HG02938 (cell line): ENCODE measurements around the gene GRIP1.
"Not testable (repeated sequence)": the region's sequence is repeated elsewhere in the genome, so short reads cannot be mapped to it uniquely, and the experiment has no call there.

Source experiments
- ATAC-seq: cut with Tn5 transposase; IDR thresholded peaks from one replicate; pipeline ENCODE4 v1.9.1; 2021; ENCODE audit warnings: mild to moderate bottlenecking, moderate library complexity; ENCODE audit not compliant: unreplicated experiment

Gene GRIP1

DNA sequence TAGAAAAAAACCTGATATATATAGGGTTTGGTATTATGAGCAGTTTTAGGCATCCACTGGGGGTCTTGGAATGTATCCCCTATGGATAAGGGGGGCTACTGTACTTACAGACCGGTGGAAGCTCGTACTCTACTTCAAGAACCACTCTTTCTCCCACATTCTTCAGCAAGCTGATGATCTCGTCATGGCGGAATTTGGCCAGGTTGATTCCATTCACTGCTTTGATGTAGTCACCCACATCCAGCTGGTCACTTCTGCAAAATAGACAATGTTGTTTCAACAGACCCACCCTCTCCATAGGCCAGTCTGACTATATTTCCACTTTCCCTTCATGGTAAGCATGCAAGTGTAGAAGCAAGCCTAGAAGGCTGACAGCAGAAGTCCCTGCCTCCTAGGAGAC, 139.9 kb downstream of the GRIP1 start:
- ATAC-seq: no peak

DNA sequence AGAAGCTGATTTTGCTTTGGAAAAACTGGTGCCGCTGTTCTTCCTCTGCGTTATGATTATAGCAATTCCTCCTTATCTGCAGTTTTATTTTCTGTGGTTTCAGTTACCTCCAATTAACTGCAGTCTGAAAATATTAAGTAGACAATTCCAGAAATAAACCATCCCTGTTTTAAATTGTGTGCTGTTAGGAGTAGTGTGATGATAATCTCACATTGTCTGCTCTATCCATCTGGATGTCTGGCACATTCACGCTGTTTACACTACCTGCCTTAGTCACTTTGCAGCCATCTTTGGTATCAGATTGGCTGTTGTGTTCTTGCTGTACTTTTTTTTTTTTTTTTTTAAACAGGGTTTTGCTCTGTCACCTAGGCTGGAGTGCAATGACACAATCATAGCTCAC, 141.0 kb downstream of the GRIP1 start:
- no peak for ATAC-seq

DNA sequence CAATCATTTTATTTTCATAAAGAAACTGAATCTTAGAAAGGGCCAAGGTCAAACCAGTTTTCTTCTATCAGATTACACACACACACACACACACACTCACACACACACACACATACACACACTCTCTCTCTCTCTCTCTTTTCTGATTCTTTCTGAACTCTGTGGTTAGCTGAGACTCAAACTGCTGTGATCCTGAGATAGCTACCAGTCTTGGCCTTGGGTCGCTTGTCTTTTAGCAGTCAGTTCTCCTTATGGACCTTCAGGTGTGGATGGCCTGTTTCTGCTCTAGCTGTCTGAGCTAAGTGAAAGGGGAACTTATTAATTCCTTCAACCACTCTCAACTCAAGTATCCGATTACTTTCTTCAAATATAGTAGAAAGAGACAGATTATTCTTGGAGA, 145.1 kb downstream of the GRIP1 start:
- no peak for ATAC-seq

DNA sequence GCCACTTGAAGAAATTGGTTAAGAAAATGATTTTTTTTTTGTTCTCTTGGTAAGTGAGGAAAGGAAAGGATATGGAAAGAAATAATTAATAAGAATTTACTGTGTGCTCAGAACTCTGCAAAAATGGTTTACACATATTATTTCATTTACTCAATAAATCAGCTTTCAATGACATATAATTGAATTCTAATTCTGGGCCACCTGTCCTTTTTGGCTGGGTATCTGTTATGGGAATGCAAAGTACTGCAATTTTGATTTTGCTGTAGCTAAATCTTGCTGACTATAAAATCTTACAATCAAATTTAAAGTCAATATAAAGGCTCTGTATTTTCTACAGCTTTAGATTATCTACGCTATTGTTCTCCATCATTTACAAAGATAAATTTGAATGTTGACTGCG, 147.1 kb downstream of the GRIP1 start:
- no peak for ATAC-seq

DNA sequence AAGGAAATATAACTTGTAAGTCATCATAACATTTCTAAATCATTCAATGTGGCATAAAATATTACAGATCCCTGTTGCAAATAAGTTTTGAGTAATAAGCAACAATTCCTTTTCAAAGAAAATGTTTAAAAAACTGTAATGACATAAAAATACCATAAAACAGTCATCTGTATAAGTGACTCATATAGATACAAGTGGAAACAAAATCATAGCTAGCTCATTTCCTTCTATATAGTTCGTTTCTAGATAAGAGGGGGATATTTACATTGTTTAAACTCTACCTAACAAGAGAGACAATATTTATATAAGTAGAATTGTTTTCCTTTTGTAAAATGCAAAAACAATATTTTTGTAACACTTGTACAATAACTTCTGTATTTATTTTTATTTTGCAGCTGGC, 148.9 kb downstream of the GRIP1 start:
- no peak for ATAC-seq

DNA sequence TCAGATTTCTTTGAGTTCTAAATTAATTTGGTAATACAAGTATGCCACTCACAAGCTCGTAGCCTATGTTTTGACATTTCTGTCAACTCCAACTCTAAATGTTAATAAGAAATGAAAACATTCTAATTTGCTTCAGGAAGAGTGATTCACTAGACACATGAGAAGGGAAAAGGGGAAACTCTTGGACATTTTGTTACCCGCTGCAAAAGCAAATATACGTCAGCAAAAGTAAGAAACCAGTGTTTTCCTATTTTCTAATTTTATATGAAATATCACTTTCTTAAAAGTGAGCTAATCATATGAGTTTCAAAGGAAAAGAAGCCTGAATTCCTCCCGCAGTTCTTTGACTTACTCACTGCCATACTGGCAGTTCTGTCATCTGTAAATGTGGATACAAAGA, 162.3 kb downstream of the GRIP1 start:
- no peak for ATAC-seq

DNA sequence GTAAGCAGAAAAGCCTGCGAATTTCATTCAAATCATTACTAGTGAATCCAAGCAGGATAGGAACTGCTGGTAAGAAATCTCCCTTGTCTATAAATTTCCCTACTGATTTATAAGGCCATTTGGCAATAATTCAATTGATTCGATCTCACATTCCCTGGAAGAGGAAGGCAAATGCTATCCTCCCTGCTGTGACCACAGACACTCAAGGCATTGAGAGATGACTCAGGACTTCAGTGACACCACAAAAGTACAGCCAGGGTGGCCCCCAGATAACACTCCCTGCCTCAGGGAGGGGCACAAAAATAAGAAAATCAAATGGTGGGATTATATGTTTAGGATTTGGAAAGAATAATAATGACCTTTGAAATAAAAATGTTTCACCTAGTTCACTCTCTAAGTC, 162.7 kb downstream of the GRIP1 start:
- no peak for ATAC-seq

DNA sequence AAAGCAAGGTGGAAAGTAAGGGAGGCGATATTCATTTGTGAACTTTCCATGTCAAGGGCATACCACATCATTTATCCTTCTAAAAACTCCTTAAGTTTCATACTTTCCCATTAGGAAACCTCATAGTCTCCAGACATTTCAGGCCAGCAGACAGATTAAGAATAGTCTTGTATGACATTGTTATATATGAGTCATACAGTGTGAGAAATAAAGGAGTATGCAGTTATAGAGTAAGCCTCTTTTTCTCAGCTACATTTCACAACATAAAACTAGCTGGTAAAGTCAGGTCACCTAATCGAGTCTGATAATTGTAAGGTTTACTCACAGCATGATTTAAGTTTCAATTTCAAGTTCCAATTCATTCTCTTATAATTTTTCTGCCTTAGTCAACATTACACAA, 164.3 kb downstream of the GRIP1 start:
- no peak for ATAC-seq

DNA sequence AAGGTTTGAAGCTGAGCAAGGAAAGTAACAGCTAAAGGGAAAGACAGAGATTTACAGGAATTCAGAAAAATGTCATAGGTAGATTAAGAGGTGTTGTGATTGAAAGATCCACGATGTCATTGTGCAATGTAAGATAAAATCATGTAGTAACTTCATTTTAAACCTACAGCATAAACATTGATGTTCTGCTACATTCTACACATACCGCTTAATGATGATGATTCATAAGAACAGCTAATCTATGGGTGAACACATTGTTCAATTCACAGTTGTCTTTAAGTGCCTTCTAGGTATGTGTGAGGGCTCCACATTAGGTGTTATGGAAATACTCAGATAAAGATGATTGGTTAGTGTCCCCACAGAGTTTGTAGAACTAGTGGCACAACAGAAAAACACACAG, 170.9 kb downstream of the GRIP1 start:
- no peak for ATAC-seq

DNA sequence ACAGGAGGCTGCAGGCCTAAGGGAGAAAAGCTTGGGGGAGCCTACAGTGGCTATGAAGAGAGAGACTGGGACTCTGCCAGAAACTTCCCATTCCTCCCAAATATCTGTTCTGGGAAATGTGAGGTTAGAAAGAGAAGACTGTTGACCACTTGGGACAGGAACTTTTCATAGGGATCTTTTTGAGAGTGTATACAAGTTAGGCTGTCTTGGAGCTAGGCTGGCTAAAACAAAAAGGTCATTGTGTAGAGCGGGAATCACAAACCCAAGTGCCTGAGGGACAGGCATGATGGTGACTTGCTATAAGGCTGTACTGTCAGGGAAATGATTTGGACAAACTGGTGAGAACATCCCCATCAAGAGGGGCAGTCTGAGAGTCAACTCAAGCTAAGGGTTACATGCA, 175.1 kb downstream of the GRIP1 start:
- no peak for ATAC-seq

DNA sequence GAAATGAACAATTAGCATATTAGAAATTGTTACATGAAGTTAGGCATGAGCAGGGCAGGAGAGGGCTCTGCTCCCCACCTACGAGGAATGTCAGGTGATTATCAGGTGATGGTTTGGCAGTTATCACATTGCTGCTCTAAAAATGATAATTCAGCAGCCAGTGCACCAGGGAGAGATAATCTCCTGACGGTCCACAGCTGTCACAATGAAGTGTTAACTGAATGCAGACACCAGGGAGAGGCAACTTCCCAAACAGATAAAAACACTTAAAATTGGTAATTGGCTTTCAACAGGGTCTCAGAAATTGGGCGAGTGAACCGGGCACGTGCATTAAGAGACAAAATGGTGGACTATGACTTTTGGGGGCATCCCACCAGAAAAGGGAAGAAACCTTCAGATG, 176.0 kb downstream of the GRIP1 start:
- ATAC-seq: no peak

DNA sequence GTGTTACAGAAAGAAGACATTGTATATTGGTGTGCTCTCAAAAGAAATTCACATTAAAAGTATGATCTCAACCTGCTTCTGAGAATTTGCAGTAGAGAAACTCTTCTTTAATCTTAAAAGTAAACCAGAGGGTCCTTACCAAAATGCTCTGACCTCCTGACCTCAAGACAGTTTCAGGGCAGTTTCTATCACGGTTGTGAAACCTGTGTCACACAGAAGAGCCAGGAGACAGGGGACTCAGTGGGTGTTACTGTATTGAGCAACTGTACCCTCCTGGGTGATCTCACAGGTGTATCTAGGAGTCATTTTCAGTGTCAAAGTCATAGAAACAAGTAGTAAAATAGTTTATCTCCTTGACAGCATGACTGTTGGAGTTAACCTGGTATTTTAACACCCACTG, 178.0 kb downstream of the GRIP1 start:
- peak; percentile 94 for ATAC-seq

DNA sequence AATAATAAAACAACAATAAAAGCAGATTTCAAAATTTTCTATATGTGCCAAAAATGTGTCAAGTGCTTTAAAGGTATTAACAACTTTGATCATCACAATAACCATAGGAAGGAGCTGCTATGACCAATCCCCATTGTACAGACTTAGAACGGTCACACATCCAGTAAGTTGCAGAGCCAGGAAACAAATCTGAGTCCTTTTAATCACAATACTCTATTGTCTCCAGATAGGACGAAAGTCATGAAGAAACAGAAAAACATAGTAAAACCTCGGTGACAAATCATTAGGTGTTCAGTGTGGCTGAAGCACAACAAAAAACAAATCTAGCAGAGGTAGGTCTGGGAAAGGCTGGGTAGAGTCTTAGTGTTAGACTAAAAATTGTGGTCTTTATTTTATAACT, 178.8 kb downstream of the GRIP1 start:
- ATAC-seq: no peak

DNA sequence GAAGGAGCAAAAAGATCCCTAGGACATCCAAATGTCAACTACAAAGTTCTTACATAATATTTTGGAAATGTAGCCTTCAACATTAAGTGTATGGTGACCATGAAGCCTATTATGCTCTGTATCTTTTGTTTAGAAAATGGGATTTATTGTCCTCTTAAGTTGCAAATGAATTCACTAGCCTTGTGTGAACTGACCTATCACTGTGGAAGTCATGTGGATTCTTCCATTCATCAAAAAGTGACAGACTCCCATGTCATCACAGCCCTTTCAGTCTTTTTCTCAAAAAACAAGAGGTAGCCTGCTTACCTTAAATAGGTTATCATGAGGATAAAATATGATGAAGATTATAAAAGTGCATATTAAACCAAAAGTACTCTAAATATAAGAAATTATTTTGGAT, 179.9 kb downstream of the GRIP1 start:
- no peak for ATAC-seq

DNA sequence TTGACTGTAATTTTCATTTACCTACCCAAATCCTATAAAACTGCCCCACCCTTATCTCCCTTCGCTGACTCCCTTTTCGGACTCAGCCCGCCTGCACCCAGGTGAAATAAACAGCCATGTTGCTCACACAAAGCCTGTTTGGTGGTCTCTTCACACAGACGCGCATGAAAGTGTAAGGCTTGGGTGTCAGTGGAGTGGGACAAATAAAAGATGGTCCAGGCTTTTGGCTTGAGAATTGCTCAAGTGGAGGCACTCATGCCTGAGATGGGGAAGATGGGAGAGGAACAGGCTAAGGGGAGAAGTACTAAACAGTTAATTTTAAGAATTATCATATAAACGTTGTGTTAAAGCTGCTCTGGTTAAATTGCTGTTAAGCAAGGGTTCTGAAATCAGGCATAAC, 180.8 kb downstream of the GRIP1 start:
- ATAC-seq: not testable (repeated sequence)

DNA sequence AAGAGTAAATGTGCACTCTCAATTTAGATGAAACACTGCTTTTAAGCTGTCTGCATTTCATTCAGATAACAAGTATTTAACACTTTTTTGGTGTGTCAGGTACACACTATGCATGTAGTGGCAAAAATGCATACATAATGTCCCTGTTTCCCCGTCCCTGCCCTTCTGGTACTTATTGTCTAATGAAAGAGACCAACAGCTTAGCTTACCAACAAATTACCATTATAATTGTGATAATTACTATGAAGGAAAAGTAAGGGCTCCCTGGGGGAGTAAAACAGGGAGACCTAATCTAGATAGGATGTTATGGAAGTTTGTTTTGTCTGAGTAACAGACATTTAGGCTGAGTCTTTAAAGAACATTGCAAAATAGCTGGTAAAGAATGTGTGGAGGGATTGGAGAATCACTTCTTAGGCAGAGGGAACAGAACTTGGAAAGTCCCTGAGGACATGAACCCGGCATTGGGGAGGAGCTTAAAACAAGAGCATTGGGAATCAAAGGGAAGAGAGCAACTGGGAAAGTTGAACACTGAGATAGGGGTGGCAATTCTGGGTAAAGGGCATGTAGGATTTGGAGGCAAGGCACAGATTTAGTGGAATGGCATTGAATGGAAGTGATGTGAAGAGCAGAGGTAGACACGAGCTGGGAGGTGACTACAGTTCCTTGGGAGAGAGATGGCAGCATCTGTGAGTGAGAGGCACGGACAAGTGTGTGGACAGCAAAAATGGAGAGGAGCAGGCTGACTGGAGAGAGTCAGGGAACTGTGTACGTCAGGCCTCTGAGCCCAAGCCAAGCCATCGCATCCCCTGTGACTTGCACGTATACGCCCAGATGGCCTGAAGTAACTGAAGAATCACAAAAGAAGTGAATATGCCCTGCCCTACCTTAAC, 181.6 kb downstream of the GRIP1 start:
- no peak for ATAC-seq

DNA sequence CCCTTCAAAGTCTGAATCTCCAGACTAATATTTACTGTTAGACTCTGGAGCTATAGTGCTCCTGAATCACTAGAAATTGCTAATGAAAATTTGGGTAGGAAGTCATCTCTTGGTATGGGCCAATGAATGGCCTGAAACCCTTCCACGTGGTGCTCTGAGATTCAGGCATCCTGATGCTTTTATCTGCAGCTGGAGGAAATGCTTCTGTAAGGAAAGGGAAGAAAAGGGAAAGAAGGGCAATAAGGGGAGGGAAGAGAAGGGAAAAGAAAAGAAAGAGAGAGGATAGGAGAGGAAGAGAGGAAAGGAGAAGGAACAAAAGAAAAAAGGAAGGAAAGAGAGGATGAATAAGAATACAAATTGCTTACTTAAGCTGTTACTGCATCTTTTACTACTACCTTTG, 182.3 kb downstream of the GRIP1 start:
- ATAC-seq: no peak

DNA sequence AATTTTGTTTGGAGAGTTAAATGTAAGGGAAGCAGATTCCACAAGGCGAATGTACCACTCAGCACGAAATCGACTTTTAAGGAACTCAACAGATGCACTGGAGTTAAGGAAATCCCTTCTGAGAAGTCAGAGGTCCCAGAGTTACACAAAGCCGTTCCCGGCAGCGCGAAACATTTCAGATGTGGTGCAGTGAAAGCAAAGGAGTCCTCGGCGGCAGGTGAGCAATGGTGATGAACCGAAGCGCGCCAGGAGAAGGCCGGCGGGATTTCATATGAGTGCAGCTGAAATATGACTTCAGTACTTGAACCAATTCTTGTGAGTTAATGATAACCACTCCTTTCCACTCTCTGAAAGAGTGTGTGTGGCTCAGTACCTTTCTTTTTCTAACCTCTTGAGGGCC, 183.2 kb downstream of the GRIP1 start:
- no peak for ATAC-seq

DNA sequence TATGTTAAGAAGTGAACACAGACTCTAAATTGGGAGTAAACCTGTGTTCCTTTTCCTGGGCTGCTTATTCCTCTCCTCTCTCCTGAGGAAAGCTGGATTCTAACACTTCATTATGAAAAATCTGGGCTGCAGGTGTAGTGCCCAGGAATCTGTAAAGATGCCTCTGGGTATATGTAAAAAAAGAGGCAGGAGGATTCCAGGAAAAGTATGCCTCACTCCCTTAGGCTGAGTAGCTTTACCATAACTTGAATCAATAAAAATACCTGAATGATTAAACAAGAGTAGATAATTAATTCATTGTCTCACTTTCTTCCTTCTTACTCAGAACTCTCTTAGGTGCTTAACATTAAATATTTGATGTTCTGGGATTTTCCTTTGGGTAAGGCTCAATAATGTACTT, 185.1 kb downstream of the GRIP1 start:
- ATAC-seq: no peak

DNA sequence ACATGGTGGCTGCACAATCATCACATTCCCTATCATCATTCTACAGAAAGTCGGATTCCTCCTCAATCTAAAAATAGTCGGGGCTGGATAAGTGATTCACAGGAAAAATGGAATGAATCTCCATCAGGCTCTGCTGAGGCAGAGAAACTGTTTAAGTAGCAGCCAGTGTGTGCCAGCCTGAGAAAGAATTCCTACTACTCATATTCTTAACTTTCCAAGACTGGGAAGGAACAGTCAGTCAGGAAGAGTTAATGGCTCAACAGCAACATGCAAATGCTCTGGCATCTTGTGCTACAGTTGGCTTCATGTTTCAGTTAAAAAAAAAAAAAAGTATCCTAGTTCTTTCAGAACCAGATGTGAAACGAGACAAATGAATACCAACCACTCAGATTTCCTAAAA, 187.0 kb downstream of the GRIP1 start:
- no peak for ATAC-seq

DNA sequence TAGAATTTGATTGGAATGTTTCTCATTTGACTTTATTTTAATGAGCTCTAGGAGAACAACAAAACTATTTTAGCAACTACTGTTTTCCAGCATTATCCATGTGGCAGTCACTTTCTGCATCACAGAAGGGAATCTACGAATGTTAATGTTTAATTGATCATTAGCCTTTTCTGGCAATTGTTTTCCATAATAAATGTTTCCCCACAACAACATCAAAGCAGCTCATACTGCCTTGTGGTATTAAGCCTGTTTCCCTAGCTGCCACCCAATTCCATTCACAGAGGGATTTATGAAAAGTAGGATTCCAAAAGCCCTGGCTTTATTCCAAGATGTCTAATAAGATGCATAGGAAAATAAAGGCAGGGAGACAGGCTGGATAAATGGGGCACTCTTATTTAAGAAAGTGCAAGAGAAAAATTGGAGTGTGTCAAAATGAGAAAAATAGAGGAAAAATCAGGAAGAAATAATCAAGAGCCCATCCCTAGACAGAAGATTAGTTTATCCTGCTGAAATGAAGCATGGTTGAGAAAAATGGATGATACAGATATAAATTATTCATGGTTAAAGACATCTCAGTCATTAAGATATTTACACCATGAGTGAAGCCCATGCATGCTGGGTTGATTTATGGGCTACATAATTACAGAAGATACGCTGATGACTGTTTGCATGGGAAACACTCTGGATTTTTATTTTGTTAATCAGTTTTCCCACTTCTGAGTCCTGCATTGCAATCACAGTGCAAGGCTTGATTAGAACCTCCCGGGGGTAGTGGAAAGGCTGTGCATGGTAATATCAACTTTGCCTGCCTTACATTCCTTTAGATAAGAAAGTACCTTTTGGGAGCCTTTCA, 196.3 kb downstream of the GRIP1 start:
- ATAC-seq: no peak

DNA sequence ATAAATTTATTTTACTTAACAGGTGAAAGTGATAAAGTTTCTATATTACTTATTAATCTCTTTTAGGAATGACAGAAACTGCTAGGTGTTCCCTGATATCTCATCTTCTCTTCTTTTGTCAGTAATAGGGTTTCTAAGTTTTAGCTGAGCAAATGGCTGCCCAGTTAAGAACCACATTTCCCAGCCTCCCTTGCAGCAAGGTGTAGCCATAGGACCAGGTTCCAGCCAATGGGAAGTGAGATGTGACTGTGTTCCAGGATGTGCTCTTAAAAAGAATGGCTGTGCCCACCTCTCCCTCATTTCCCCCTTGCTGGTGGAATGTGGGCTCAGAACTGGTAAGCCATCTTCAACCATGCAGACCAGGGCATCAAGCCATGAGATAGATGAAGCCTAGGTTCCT, 210.9 kb downstream of the GRIP1 start:
- ATAC-seq: no peak
